ENCODE data around the gene HNRNPL. TPM values are rescaled to one million over a fixed set of nuclear protein-coding genes. Genes with fewer than 3 reads are reported as not detected.

The HNRNPL gene
- polyA plus RNA-seq, 2 of the 4 experiments (the other 2 are of a cell fraction): 380 to 487 TPM

DNA sequence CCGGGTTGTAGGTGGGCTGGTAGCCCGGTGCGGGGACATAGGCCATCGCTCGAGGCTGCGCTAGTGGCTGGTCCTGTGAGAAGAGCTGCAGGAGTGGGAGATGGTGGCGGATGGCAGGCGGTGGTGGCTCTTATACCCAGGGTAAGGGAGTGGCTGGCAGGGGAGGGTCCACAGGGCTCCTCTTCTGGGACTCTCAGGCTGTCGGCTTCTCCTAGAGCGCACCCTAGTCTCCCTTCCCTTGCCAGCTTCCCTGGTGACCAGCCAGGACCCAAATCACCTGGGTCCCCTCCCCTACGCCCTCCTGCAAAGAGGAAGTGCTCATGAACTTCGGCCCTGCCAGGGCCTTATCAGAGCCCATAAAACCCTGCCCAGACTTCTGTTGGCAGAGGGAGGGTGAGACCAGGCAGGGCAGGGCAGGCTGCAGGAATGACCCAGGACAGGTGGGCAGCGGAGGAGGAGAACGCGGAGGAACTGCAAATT is 36.9 kb downstream of the HNRNPL start, which contains the start of gene LGALS4:
TSS of gene LGALS4 (minus strand) at position 105 of the 480 bp plus-strand sequence. CDS start at position 46, 59 bp downstream.
- H3K4me3 ChIP-seq: no peak within 1 kb of the TSS
- DNase-seq (ENCODE audit: low read depth in 1 of 2, low spot score in 1 of 2) (peak in 1 of 2 experiments; percentile 44), ATAC-seq (peak; percentile 37 to 45), FAIRE-seq (no peak)
- H3K4me1 ChIP-seq: peaks cover 13% of the 10 kb centered on the region
- no peaks in the 10 kb centered on the region for H3K9me3 ChIP-seq
- POLR2A ChIA-PET: interaction anchor here (0.6 to 0.7 kb wide), 2 partner anchors 37 to 83 kb away, joined by 3 read pairs; no protein-coding TSS in a partner anchor
- H3K27ac ChIP-seq: peak within 1 kb of the TSS in 1 of 2 experiments; percentile 31; a peak in 3 of 6 replicates
- TF ChIP-seq CEBPB (IDR thresholded peaks at IDR 0.05): no peak
- CTCF ChIA-PET: interaction anchor here (0.9 to 2.0 kb wide), 9 partner anchors 11 to 411 kb away, joined by 3 to 7 read pairs (median 4); partner anchors contain the start of genes FAM98C, MRPS12 and SARS2
- no peak within 1 kb of the TSS for H3K4me2 ChIP-seq
- 79% methylated on average over 15 of the region's 15 CpGs for WGBS (ENCODE audit: missing lambda C conversion rate)

DNA sequence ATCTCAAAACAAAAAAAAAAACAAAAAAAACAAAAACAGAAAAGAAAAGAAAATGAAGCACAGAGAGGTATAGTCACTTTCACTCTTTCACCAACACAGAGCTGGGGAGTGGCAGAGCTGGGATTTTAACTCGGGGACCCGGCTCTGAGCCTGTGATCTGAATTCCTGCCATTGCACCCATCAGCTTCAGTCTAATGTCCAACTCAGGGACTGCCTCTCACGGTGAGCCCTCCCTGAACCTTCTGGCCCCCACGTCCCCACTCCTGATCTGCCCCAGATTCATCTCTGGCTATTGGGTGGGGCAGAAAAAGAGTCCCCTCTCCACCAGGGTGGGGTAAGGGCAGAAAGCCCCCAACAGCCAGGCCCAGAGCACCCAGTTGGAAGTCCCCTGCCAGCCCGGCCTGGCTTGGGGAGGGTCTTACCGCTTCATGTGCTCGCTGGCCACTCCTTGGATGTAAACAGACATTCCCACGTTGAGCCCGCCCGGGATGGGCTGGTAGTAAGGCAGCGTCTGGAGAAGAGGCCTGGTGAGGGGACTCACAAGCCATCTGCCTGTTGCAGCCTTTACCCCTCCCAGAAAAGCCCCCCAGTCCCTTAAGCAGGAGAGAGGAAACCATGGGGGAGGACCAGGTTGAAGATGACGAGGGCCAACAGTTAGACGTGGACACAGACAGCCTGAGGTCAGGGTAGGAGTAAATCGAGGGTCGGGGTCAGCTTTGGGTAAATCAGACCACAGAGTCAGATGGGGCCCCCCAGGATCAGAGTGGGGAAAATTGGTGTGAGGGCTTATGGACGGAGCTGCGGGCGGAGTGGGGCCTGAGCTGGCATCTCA is 37.6 kb downstream of the HNRNPL start:
- WGBS (ENCODE audit: missing lambda C conversion rate): 91% methylated on average over 18 of the region's 18 CpGs
- POLR2A ChIA-PET: no interaction called here

GRCh38 chr19:38809592-38810252 is 40.1 kb downstream of the HNRNPL start:
- FAIRE-seq (peak; percentile 84), ATAC-seq (no peak), DNase-seq (ENCODE audit: low read depth in 1 of 2, low spot score in 1 of 2) (no peak)
- H3K9me3 ChIP-seq: no peaks in the 10 kb centered on the region
- ChIA-PET CTCF (interaction anchor here (0.7 to 3.3 kb wide), 8 partner anchors 10 to 289 kb away, joined by 3 to 12 read pairs (median 3); partner anchors contain the start of gene ECH1), POLR2A (no interaction called here)
- H3K4me3 ChIP-seq: no peak overlapping the region
- WGBS (ENCODE audit: missing lambda C conversion rate): 94% methylated on average over 8 of the region's 8 CpGs
- no peak overlapping the region for H3K27ac ChIP-seq
- no peak overlapping the region for H3K4me2 ChIP-seq
- H3K4me1 ChIP-seq: peaks cover 28% of the 10 kb centered on the region
- TF ChIP-seq, protein P1, sequence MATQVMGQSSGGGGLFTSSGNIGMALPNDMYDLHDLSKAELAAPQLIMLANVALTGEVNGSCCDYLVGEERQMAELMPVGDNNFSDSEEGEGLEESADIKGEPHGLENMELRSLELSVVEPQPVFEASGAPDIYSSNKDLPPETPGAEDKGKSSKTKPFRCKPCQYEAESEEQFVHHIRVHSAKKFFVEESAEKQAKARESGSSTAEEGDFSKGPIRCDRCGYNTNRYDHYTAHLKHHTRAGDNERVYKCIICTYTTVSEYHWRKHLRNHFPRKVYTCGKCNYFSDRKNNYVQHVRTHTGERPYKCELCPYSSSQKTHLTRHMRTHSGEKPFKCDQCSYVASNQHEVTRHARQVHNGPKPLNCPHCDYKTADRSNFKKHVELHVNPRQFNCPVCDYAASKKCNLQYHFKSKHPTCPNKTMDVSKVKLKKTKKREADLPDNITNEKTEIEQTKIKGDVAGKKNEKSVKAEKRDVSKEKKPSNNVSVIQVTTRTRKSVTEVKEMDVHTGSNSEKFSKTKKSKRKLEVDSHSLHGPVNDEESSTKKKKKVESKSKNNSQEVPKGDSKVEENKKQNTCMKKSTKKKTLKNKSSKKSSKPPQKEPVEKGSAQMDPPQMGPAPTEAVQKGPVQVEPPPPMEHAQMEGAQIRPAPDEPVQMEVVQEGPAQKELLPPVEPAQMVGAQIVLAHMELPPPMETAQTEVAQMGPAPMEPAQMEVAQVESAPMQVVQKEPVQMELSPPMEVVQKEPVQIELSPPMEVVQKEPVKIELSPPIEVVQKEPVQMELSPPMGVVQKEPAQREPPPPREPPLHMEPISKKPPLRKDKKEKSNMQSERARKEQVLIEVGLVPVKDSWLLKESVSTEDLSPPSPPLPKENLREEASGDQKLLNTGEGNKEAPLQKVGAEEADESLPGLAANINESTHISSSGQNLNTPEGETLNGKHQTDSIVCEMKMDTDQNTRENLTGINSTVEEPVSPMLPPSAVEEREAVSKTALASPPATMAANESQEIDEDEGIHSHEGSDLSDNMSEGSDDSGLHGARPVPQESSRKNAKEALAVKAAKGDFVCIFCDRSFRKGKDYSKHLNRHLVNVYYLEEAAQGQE (IDR thresholded peaks at IDR 0.05): no peak
- no peak for TF ChIP-seq NR3C1 (IDR thresholded peaks at IDR 0.05)
- no peak for TF ChIP-seq POLR2AphosphoS2 (conservative IDR thresholded peaks at IDR 0.05; ENCODE audit: low read length)
- no peak for TF ChIP-seq ZC3H11A (IDR thresholded peaks at IDR 0.05)
- no peak for TF ChIP-seq HES2 (IDR thresholded peaks at IDR 0.05)
- TF ChIP-seq HOXB5 (CRISPR knock-in tag; IDR thresholded peaks at IDR 0.05): no peak
- TF ChIP-seq HDAC2 (IDR thresholded peaks at IDR 0.05): no peak
- TF ChIP-seq CTCF (IDR thresholded peaks at IDR 0.05): no peak
- TF ChIP-seq, protein P2, sequence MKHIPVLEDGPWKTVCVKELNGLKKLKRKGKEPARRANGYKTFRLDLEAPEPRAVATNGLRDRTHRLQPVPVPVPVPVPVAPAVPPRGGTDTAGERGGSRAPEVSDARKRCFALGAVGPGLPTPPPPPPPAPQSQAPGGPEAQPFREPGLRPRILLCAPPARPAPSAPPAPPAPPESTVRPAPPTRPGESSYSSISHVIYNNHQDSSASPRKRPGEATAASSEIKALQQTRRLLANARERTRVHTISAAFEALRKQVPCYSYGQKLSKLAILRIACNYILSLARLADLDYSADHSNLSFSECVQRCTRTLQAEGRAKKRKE (CRISPR knock-in tag; IDR thresholded peaks at IDR 0.05; ENCODE audit: low read depth): no peak
- TF ChIP-seq NFE2L2 (conservative IDR thresholded peaks at IDR 0.05; ENCODE audit: low read length): no peak
- TF ChIP-seq, protein P3, sequence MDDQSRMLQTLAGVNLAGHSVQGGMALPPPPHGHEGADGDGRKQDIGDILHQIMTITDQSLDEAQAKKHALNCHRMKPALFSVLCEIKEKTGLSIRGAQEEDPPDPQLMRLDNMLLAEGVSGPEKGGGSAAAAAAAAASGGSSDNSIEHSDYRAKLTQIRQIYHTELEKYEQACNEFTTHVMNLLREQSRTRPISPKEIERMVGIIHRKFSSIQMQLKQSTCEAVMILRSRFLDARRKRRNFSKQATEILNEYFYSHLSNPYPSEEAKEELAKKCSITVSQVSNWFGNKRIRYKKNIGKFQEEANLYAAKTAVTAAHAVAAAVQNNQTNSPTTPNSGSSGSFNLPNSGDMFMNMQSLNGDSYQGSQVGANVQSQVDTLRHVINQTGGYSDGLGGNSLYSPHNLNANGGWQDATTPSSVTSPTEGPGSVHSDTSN (IDR thresholded peaks at IDR 0.05): no peak
- no peak for TF ChIP-seq GATA3 (IDR thresholded peaks at IDR 0.05; ENCODE audit: borderline replicate concordance)
- TF ChIP-seq, protein P4, sequence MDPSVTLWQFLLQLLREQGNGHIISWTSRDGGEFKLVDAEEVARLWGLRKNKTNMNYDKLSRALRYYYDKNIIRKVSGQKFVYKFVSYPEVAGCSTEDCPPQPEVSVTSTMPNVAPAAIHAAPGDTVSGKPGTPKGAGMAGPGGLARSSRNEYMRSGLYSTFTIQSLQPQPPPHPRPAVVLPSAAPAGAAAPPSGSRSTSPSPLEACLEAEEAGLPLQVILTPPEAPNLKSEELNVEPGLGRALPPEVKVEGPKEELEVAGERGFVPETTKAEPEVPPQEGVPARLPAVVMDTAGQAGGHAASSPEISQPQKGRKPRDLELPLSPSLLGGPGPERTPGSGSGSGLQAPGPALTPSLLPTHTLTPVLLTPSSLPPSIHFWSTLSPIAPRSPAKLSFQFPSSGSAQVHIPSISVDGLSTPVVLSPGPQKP (IDR thresholded peaks at IDR 0.05; ENCODE audit: low read depth, low read length): no peak
- TF ChIP-seq CHD2 (IDR thresholded peaks at IDR 0.05; ENCODE audit: low read length, partially characterized antibody): no peak
- TF ChIP-seq ESRRA (IDR thresholded peaks at IDR 0.05; ENCODE audit: borderline replicate concordance, low read length): no peak
- no peak for TF ChIP-seq HEYL (CRISPR knock-in tag; IDR thresholded peaks at IDR 0.05)
- TF ChIP-seq MAZ (IDR thresholded peaks at IDR 0.05; ENCODE audit: borderline replicate concordance, low read depth, low read length): no peak
- TF ChIP-seq RCOR1 (IDR thresholded peaks at IDR 0.05; ENCODE audit: low read depth, low read length): no peak

More for the DNA sequence above, 37.6 kb downstream of the HNRNPL start:
- peak overlapping the region in 1 of 2 experiments; percentile 31; a peak in 3 of 6 replicates for H3K27ac ChIP-seq
- TF ChIP-seq MAZ (IDR thresholded peaks at IDR 0.05; ENCODE audit: borderline replicate concordance, low read depth, low read length) (no peak), SMC3 (IDR thresholded peaks at IDR 0.05) (no peak), RFX5 (IDR thresholded peaks at IDR 0.05) (no peak), MYC (IDR thresholded peaks at IDR 0.05; ENCODE audit: borderline replicate concordance, low read length) (no peak), GATA3 (IDR thresholded peaks at IDR 0.05; ENCODE audit: borderline replicate concordance) (no peak)
- H3K9me3 ChIP-seq: no peaks in the 10 kb centered on the region
- CTCF ChIA-PET: interaction anchor here (0.7 to 2.0 kb wide), 11 partner anchors 10 to 477 kb away, joined by 3 to 7 read pairs (median 3); partner anchors contain the start of genes FAM98C, MRPS12 and SARS2
- FAIRE-seq (no peak), DNase-seq (ENCODE audit: low read depth in 1 of 2, low spot score in 1 of 2) (no peak), ATAC-seq (peak; percentile 3 to 5; a peak in 1 of 6 replicates)
- peaks cover 20% of the 10 kb centered on the region for H3K4me1 ChIP-seq
- no peak overlapping the region for H3K4me2 ChIP-seq
- no peak overlapping the region for H3K4me3 ChIP-seq

Data from A549 (cell line).